Muscle of leg (tissue), 11 donors: Measurements from ENCODE around the gene SDF2L1. TPM values are rescaled to one million over a fixed set of nuclear protein-coding genes. Genes with fewer than 3 reads are reported as not detected.
"Not testable (repeated sequence)": the region's sequence is repeated elsewhere in the genome, so short reads cannot be mapped to it uniquely, and the experiment has no call there.

ENCODE experiments used
- DNase-seq: peaks from one replicate; pipeline ENCODE4 v3.0.0; 2013
- H3K27ac ChIP-seq: one replicate; pipeline ENCODE4 v1.5.1; 2013; ENCODE audit warnings: mild to moderate bottlenecking, low read length, control low read depth
- H3K27me3 ChIP-seq: one replicate; pipeline ENCODE4 v1.6.1; 2013; ENCODE audit warnings: low read length; ENCODE audit not compliant: control insufficient read depth, insufficient read depth
- H3K36me3 ChIP-seq: one replicate; pipeline ENCODE4 v1.6.1; 2013; ENCODE audit warnings: low read length; ENCODE audit not compliant: control insufficient read depth, insufficient read depth
- H3K4me1 ChIP-seq: one replicate; pipeline ENCODE4 v1.6.1; 2013; ENCODE audit warnings: low read length; ENCODE audit not compliant: control insufficient read depth, insufficient read depth
- H3K4me3 ChIP-seq: one replicate; pipeline ENCODE4 v1.5.1; 2013; ENCODE audit warnings: low read length, control low read depth
- H3K9me3 ChIP-seq: replicated peaks from 2 replicates; pipeline ENCODE4 v1.6.1; 2013; ENCODE audit warnings: low read depth, low read length; ENCODE audit not compliant: control insufficient read depth
- WGBS: methylation state at CpG from one replicate; pipeline ENCODE4 v1.1.5; 2013; ENCODE audit warnings: missing lambda C conversion rate; ENCODE audit not compliant: insufficient coverage; 5-methylcytosine and 5-hydroxymethylcytosine counted together
- polyA plus RNA-seq, 8 donors: library from polyadenylated mRNA; unstranded; fragments of 120-200 nt; gene quantifications; one replicate each; pipeline versions ENCODE4 v1.2.1 to v1.2.3, GENCODE V29; 2013; ENCODE audit warnings: inconsistent platforms in 1 of 8, low replicate concordance in 1 of 8; ENCODE audit not compliant: insufficient read length in 8 of 8, insufficient read depth in 1 of 8
- total RNA-seq: library from RNA; stranded (reverse); fragments of 120-200 nt; gene quantifications from one replicate; pipeline ENCODE4 v1.2.4, GENCODE V29; 2013

Gene SDF2L1
- total and polyA plus RNA-seq, 9 donors: 5.5 to 16.1 (median 10.3) TPM

DNA sequence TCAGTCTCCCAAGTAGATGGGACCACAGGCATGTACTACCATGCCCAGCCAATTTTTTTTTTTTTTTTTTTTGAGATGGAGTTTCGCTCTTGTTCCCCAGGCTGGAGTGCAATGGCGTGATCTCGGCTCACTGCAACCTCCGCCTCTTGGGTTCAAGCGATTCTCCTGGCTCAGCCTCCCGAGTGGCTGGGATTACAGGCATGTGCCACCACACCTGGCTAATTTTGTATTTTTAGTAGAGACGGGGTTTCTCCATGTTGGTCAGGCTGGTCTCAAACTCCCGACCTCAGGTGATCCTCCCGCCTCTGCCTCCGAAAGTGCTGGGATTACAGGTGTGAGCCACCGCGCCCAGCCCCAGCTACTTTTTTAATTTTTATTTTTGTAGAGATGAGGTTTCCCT lies 36.7 kb downstream of the SDF2L1 start:
- not testable (repeated sequence) for DNase-seq, H3K4me3 ChIP-seq, H3K27ac ChIP-seq, H3K9me3 ChIP-seq, H3K27me3 ChIP-seq, H3K4me1 ChIP-seq
- no CpG with 5 or more reads among the region's 12 CpGs for WGBS
- H3K36me3 ChIP-seq: peaks cover 52% of the 10 kb centered on the region

DNA sequence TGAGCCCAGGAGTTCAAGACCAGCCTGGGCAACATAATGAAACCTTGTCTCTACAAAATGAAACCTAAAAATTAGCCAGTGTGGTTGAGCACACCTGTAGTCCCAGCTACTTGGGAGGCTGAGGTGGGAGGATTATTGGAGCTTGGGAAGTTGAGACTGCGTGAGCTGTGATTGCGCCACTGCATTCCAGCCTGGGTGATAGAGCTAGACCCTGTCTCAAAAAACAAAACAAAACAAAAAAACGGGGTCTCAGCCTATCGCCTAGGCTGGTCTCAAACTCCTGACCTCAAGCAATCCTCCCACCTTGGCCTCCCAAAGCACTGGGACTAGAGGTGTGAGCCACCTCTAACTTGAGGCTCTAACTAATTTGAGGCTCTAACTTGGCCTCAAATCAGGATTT lies 37.3 kb downstream of the SDF2L1 start:
- Histone ChIP-seq H3K27me3 (no peaks in the 10 kb centered on the region), H3K4me1 (no peaks in the 10 kb centered on the region), H3K4me3 (no peak overlapping the region), H3K27ac (no peak overlapping the region), H3K36me3 (peaks cover 49% of the 10 kb centered on the region), H3K9me3 (no peaks in the 10 kb centered on the region)
- no peak for DNase-seq
- 100% methylated on average over 2 of the region's 4 CpGs for WGBS

DNA sequence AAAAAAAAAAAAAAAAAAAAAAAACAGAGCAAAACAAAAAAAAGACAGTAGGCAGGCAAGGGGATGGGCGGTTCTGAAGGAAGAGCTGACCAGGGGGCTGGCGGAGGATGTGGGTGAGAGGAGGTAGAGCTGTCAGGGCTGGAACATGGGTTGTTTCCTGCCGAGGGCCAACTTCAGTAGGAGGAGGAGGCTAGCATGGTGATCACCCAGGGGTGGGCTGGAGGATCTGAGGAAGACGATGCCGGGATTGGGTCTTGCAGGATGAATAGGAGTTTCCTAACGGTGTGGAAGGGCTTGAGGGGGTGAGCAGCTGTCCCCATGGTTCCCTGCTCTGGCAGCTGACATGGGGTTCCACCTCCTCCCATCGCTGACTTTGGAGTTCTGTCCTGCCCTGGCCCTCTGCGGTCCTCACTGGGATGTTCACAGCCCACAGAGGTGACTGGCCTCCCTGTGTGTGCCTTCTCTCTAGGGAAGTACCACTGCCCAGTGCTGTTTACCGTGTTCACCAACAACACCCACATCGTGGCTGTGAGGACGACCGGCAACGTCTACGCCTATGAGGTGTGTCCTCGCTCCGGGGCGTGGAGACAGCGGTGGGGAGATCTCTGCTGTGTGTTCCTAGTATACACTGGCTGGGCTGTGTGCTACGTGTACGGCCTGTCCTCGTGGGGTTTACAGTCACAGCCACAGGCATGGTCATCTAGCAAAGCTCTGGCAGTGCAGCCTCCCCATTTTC lies 38.9 kb downstream of the SDF2L1 start:
- Histone ChIP-seq H3K27me3 (no peaks in the 10 kb centered on the region), H3K36me3 (peaks cover 49% of the 10 kb centered on the region), H3K27ac (no peak overlapping the region), H3K9me3 (no peaks in the 10 kb centered on the region), H3K4me3 (no peak overlapping the region), H3K4me1 (peaks cover 5% of the 10 kb centered on the region)
- WGBS: 84% methylated on average over 13 of the region's 21 CpGs
- no peak for DNase-seq

DNA sequence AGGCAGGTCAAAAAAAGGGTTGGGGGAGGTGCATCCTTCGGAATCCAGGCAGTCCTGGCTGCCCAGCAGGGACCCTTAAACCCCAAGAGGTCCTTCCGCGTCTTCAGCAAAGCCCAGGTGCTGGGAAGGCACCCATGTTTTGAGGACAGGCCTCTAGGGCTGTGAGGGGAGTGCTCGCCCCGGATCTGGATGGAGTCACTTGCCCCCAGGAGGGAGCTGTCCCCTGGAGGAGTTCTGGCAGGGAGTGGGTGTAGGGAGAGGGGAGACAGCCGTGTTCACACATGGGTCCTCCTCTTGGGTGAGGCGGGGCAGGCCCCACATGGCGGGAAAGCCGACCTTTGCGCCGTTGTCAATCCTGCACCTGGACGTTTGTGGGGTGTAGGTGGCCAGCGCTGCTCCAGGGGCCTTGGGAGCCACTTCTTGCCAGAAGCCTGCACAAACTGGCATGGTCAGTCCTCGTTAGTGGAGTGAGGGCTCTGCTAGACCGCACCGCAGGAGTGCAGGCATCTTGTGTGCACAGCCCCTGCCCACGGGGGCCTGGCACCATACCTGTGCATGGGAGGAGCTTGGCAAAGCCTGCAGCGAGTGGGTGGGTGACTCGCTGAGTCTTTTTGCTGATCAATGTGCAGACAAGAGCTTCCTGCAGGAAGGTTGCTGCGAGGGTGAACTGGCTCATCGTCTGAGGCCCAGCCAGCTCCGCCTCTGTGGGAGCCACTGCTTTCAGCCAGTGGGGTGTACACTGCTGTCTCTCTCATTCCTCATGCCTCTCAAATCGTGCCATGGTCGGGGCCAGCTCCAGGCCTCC lies 39.7 kb downstream of the SDF2L1 start:
- DNase-seq: no peak
- Histone ChIP-seq H3K27me3 (no peaks in the 10 kb centered on the region), H3K4me3 (no peak overlapping the region), H3K36me3 (peaks cover 55% of the 10 kb centered on the region), H3K27ac (no peak overlapping the region), H3K9me3 (no peaks in the 10 kb centered on the region), H3K4me1 (peaks cover 10% of the 10 kb centered on the region)
- 79% methylated on average over 19 of the region's 24 CpGs for WGBS

DNA sequence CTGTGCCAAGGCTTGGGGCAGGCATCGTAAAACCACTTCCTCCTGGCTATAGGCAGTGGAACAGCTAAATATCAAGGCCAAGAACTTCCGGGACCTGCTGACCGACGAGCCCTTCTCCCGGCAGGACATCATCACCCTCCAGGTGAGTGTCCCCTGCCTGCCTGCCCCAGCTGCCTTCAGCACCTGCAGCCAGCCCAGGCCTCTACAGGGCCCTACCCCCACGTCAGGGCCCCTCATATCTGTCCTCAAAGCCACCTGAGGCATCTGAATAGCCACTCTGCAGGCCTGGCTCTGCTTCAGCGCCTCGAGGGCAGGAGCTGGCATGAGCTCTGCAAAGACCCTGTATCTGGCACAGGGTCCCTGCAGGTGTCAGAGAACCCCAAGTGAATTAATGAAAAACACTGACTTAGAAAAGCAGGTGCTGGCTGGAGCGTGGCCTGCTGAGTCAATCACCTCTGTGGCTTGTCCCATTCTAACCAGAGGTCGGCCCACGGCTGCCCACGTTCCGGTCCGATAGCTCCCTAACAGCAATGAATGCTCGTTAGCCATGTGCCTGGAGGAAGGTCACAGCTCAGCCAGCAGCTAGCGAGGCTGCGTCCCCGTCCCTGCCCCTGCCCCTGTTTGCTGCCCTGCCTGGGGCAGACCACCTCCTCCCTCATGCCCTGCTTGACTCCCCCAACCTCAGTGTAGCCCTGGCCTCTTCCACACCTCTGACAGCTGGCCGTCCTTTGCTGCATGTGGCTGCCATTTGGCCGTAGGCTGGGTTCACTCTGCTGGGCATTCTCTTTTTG lies 40.5 kb downstream of the SDF2L1 start:
- Histone ChIP-seq H3K27me3 (no peaks in the 10 kb centered on the region), H3K27ac (no peak overlapping the region), H3K9me3 (no peaks in the 10 kb centered on the region), H3K36me3 (peaks cover 62% of the 10 kb centered on the region), H3K4me1 (peaks cover 13% of the 10 kb centered on the region), H3K4me3 (no peak overlapping the region)
- no peak for DNase-seq
- WGBS: 88% methylated on average over 17 of the region's 20 CpGs

DNA sequence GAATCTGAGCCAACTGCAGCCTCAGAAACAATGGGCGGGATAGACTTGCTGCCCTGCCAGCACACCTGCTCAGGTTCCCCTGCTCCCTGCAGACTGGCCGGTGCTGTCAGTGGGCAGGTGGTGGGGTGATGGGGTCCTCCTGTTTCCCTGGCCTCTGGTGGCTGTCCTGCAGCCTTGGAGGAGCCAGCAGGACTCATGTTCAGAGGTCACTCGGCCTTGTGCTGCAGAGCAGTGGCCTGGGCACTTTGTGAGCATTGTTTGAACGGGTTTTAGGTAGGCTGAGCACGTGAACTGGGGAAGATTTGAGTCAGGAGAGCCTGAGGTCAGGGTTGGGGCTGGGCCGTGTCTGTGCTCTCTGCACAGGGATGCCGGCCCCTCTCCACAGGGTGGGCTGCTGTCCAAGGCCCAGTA lies 41.3 kb downstream of the SDF2L1 start:
- WGBS: 94% methylated on average over 7 of the region's 7 CpGs
- Histone ChIP-seq H3K36me3 (peaks cover 70% of the 10 kb centered on the region), H3K27ac (no peak overlapping the region), H3K4me1 (peaks cover 17% of the 10 kb centered on the region), H3K9me3 (no peaks in the 10 kb centered on the region), H3K27me3 (no peaks in the 10 kb centered on the region), H3K4me3 (no peak overlapping the region)
- no peak for DNase-seq

DNA sequence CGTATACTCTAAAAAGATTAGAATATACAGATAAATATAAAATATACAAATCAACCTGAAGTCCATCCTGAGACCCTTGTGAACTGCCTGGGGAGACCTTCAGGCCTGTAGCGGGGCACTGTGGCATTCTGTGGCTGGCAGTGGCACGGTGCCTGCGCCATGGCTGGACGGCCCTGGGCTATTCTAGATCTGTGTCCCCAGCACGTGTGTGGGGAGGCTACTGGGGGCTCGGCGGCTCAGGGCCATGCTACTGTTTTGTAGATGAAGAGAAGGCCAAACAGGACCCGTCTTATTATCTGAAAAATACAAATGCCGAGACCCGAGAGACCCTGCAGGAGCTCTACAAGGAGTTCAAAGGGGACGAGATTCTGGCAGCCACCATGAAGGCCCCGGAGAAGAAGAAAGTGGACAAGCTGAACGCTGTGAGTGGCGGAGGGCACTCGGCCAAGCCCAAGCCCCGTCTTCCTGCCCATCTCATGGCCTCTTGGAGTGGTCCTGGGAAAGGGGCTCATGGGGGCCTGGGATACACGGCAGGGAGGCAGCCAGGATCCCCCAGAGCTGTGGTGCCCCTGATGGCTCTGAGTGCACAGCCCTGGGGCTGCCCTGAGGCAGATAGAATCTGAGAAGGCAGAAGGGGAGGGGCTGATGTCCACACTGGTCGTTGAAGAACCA lies 42.5 kb downstream of the SDF2L1 start:
- WGBS: 89% methylated on average over 17 of the region's 19 CpGs
- no peak overlapping the region for H3K27ac ChIP-seq

DNA sequence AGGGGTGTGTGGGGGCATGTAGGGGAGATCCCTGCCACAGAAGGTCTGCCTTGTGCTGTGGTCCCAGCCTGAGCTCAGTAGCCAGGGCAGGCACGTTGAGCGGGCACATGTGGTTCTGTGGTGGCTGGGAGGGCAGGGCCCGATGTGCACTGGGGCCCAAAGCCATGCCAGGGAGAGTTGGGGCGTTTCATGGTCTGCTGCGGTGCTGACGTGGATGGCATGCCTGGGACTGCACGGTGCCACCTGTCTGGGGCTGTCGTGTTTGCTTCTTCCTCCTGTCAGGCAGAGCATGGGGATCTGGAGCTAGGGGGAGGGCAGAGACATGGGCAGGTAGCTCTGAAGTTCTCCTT lies 43.0 kb downstream of the SDF2L1 start:
- no peak for DNase-seq
- Histone ChIP-seq H3K4me3 (no peak overlapping the region), H3K9me3 (no peaks in the 10 kb centered on the region), H3K4me1 (peaks cover 21% of the 10 kb centered on the region), H3K36me3 (peaks cover 81% of the 10 kb centered on the region), H3K27me3 (no peaks in the 10 kb centered on the region), H3K27ac (no peak overlapping the region)
- WGBS: 96% methylated on average over 3 of the region's 8 CpGs

More for the DNA sequence above, 42.5 kb downstream of the SDF2L1 start:
- Histone ChIP-seq H3K27me3 (no peaks in the 10 kb centered on the region), H3K4me1 (peaks cover 17% of the 10 kb centered on the region), H3K4me3 (no peak overlapping the region), H3K9me3 (no peaks in the 10 kb centered on the region), H3K36me3 (peaks cover 78% of the 10 kb centered on the region)
- no peak for DNase-seq

DNA sequence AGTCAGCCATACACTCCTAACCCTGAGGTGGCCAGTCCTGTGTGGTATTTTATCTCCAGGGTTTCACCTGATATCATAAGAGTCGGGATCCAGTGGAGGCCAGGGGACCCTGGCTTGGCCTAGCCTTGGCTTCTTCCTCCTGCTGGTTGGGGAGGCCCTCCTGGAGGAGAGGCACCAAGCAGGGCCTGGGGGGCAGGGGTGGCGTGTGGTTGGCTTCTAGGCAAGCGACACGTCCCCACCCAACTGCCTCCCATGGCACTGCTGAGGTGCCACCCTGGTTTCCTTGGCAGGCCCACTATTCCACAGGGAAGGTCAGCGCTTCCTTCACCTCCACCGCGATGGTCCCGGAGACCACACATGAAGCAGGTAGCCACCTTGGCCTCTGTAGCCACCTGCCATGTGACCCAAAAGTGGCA lies 44.1 kb downstream of the SDF2L1 start:
- DNase-seq: no peak
- 93% methylated on average over 7 of the region's 8 CpGs for WGBS
- no peak overlapping the region for H3K4me3 ChIP-seq
- peaks cover 76% of the 10 kb centered on the region for H3K36me3 ChIP-seq
- H3K9me3 ChIP-seq: no peaks in the 10 kb centered on the region
- H3K27ac ChIP-seq: no peak overlapping the region
- no peaks in the 10 kb centered on the region for H3K27me3 ChIP-seq
- peaks cover 27% of the 10 kb centered on the region for H3K4me1 ChIP-seq
